HepG2 (cell line): ENCODE data around the gene ACVR1C.
"Not testable (repeated sequence)": the region's sequence is repeated elsewhere in the genome, so short reads cannot be mapped to it uniquely, and the experiment has no call there.

Experiments
- ARNT ChIP-seq: fragments of 450-650 bp; IDR thresholded peaks from 2 replicates; pipeline ENCODE4 v1.6.1; 2017
- GABPA ChIP-seq, 2 experiments: IDR thresholded peaks; 2 replicates each; pipeline ENCODE4 v1.6.1; 2011 to 2016; ENCODE audit warnings: low read depth in 2 of 2, low read length in 1 of 2, missing biosample characterization in 1 of 2, missing genetic modification characterization in 1 of 2
- GABPB1 ChIP-seq: IDR thresholded peaks from 2 replicates; pipeline ENCODE4 v1.6.1; 2016; ENCODE audit warnings: mild to moderate bottlenecking, missing genetic modification reagents, moderate library complexity, missing compliant biosample characterization
- GFI1 ChIP-seq: sonication (generic); formaldehyde crosslinking; IDR thresholded peaks from 2 replicates; pipeline ENCODE4 v1.5.0; 2020; ENCODE audit warnings: missing genetic modification reagents, mild to moderate bottlenecking, borderline replicate concordance
- HOXD1 ChIP-seq: sonication (generic); formaldehyde crosslinking; IDR thresholded peaks from 2 replicates; pipeline ENCODE4 v1.5.0; 2020; ENCODE audit warnings: missing genetic modification reagents
- MAX ChIP-seq: IDR thresholded peaks from 2 replicates; pipeline ENCODE4 v1.6.1; 2012; ENCODE audit warnings: inconsistent platforms
- REST ChIP-seq, 2 experiments: IDR thresholded peaks; 2 replicates each; pipeline ENCODE4 v1.6.1; 2011 to 2012; ENCODE audit warnings: low read length in 2 of 2, borderline replicate concordance in 1 of 2, low read depth in 1 of 2, mild to moderate bottlenecking in 1 of 2, moderate library complexity in 1 of 2
- SRF ChIP-seq: IDR thresholded peaks from 2 replicates; pipeline ENCODE4 v1.6.1; 2011; ENCODE audit warnings: mild to moderate bottlenecking, low read depth, low read length, moderate library complexity
- TAF1 ChIP-seq: sonication (generic); formaldehyde crosslinking; IDR thresholded peaks from 2 replicates; pipeline ENCODE4 v1.4.0; 2020; ENCODE audit warnings: missing genetic modification reagents
- TCF7 ChIP-seq: sonication (generic); IDR thresholded peaks from 2 replicates; pipeline ENCODE4 v1.6.1; 2016; ENCODE audit warnings: antibody characterized with exemption, low read depth
- TCF7L2 ChIP-seq: IDR thresholded peaks from 2 replicates; pipeline ENCODE4 v1.6.1; 2011; ENCODE audit warnings: mild to moderate bottlenecking, low read depth, low read length, moderate library complexity
- THAP7 ChIP-seq: sonication (generic); formaldehyde crosslinking; IDR thresholded peaks from 2 replicates; pipeline ENCODE4 v1.8.1; 2023; ENCODE audit warnings: mild to moderate bottlenecking, missing genetic modification reagents
- ZFP36L1 ChIP-seq: sonication (generic); formaldehyde crosslinking; IDR thresholded peaks from 2 replicates; pipeline ENCODE4 v1.8.0; 2022; ENCODE audit warnings: mild to moderate bottlenecking, missing genetic modification reagents, moderate library complexity
- ZNF10 ChIP-seq: sonication (generic); formaldehyde crosslinking; IDR thresholded peaks from 2 replicates; pipeline ENCODE4 v1.4.0; 2020; ENCODE audit warnings: mild to moderate bottlenecking, low read depth, missing genetic modification reagents, borderline replicate concordance

- not testable (repeated sequence) for TF ChIP-seq GFI1 (CRISPR knock-in tag); ZFP36L1 (CRISPR knock-in tag); THAP7; TAF1 (CRISPR knock-in tag); SRF; ARNT; REST (IDR thresholded peaks at IDR 0.05; ENCODE audit: borderline replicate concordance in 1 of 2, low read depth in 1 of 2, low read length in 2 of 2); TCF7; GABPA (IDR thresholded peaks at IDR 0.05; ENCODE audit: low read depth, low read length); GABPA (CRISPR knock-in tag; IDR thresholded peaks at IDR 0.05; ENCODE audit: low read depth); GABPB1 (CRISPR knock-in tag); TCF7L2; MAX; ZNF10 (CRISPR knock-in tag); HOXD1 (CRISPR knock-in tag)
Observed at GRCh38 chr2:157514966-157515365, 113.7 kb downstream of the ACVR1C start.
